Astrocyte (in vitro differentiated cells and primary cell): ENCODE data around the gene FYCO1. TPM values are rescaled to one million over a fixed set of nuclear protein-coding genes. Genes with fewer than 3 reads are reported as not detected.

ENCODE experiments used
- DNase-seq: peaks from one replicate; pipeline ENCODE4 v3.0.0-alpha.2; 2010; ENCODE audit warnings: low read depth
- FAIRE-seq: peaks from 2 replicates; lab custom pipeline; 2011; peaks lifted over from hg19 to GRCh38; lab: Jason Lieb, UNC
- H2AFZ ChIP-seq: 2 replicates; pipeline ENCODE4 v1.6.0; 2012; ENCODE audit warnings: low read depth, low read length, inconsistent platforms
- H3K27ac ChIP-seq: 2 replicates; pipeline ENCODE4 v1.5.1; 2011; ENCODE audit warnings: low read depth, low read length, inconsistent platforms
- H3K27me3 ChIP-seq: 2 replicates; pipeline ENCODE4 v1.6.0; 2011; ENCODE audit warnings: low read length, inconsistent platforms; ENCODE audit not compliant: insufficient read depth
- H3K36me3 ChIP-seq: 2 replicates; pipeline ENCODE4 v1.5.1; 2011; ENCODE audit warnings: low read length, inconsistent platforms; ENCODE audit not compliant: insufficient read depth
- H3K4me1 ChIP-seq: 2 replicates; pipeline ENCODE4 v1.5.1; 2011; ENCODE audit warnings: low read length, inconsistent platforms; ENCODE audit not compliant: insufficient read depth
- H3K4me2 ChIP-seq: 2 replicates; pipeline ENCODE4 v1.6.0; 2012; ENCODE audit warnings: low read length, inconsistent platforms
- H3K4me3 ChIP-seq: 2 replicates; pipeline ENCODE4 v1.5.1; 2011; ENCODE audit warnings: low read depth, mild to moderate bottlenecking, low read length, inconsistent platforms; ENCODE audit not compliant: insufficient read depth
- H3K79me2 ChIP-seq: 2 replicates; pipeline ENCODE4 v1.6.0; 2012; ENCODE audit warnings: mild to moderate bottlenecking, low read length, inconsistent platforms; ENCODE audit not compliant: insufficient read depth
- H3K9ac ChIP-seq: 2 replicates; pipeline ENCODE4 v1.6.0; 2012; ENCODE audit warnings: mild to moderate bottlenecking, low read length, inconsistent platforms
- H3K9me3 ChIP-seq: 2 replicates; pipeline ENCODE4 v1.5.1; 2012; ENCODE audit warnings: low read depth, mild to moderate bottlenecking, low read length, inconsistent platforms; ENCODE audit not compliant: insufficient read depth
- H4K20me1 ChIP-seq: 2 replicates; pipeline ENCODE4 v1.6.0; 2012; ENCODE audit warnings: low read length, inconsistent platforms; ENCODE audit not compliant: insufficient read depth
- H3K27ac Mint-ChIP-seq: one replicate; pipeline ENCODE4 v1.8.0; 2021; ENCODE audit warnings: mild to moderate bottlenecking, mixed read lengths; ENCODE audit not compliant: unreplicated experiment
- H3K27me3 Mint-ChIP-seq: one replicate; pipeline ENCODE4 v1.8.0; 2021; ENCODE audit warnings: low read depth, mixed read lengths; ENCODE audit not compliant: unreplicated experiment
- H3K36me3 Mint-ChIP-seq: one replicate; pipeline ENCODE4 v1.8.0; 2021; ENCODE audit warnings: low read depth, mixed read lengths; ENCODE audit not compliant: unreplicated experiment
- H3K4me1 Mint-ChIP-seq: one replicate; pipeline ENCODE4 v1.8.0; 2021; ENCODE audit warnings: low read depth, mixed read lengths; ENCODE audit not compliant: unreplicated experiment
- H3K4me3 Mint-ChIP-seq: one replicate; pipeline ENCODE4 v1.8.0; 2021; ENCODE audit warnings: mild to moderate bottlenecking, moderate library complexity, mixed read lengths; ENCODE audit not compliant: unreplicated experiment
- H3K9me3 Mint-ChIP-seq: one replicate; pipeline ENCODE4 v1.8.0; 2021; ENCODE audit warnings: mild to moderate bottlenecking, mixed read lengths; ENCODE audit not compliant: unreplicated experiment
- EZH2 ChIP-seq: IDR thresholded peaks from 2 replicates; pipeline ENCODE4 v1.6.1; 2012; ENCODE audit warnings: mild to moderate bottlenecking, low read length, inconsistent platforms; ENCODE audit not compliant: insufficient read depth
- total RNA-seq: library from RNA; stranded (reverse); gene quantifications from 2 replicates; pipeline ENCODE4 v1.2.1, GENCODE V29; 2021
- TF ChIP-seq, protein P1 (sequence below): IDR thresholded peaks from 2 replicates; pipeline ENCODE4 v1.5.1; 2011; ENCODE audit warnings: low read depth, mild to moderate bottlenecking, inconsistent platforms, low read length, moderate library complexity; ENCODE audit not compliant: insufficient read depth

The FYCO1 gene
- total RNA-seq, 1 donor from 2014 or later: 19.7 TPM

DNA sequence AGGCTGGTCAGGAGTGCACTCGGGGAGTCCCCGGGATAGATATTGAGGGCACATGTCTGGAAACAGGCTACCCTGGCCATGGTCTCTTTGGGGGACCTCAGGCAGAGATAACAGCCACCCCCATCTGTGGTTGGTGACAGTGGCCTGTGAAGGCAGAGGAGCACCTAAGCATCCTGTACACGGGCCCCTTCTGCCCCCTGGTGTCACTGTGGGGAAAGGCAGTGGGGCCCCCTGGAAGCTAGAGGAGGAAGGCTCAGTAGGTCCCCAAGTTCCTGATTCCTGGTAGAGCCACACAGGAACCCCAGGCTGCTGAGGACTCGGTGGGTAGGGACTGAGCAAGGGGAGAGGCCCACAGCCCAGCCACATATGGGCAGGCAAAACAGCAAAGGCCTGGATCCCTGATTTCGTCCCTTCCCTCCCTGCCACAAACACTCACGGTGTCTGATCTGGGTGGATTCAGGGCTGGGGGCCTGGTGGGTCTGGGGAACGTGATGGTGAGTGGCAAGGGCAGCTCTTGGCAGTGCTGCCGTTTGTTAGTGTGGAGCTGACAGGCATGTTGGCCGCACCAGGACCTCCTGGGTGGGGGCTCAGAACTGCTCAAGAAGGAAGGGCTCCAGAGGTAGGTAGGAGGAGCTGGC lies 66.5 kb downstream of the FYCO1 start:
- H3K79me2 ChIP-seq: no peaks in the 10 kb centered on the region
- Mint-ChIP-seq H3K4me1 (peaks cover 10% of the 10 kb centered on the region), H3K36me3 (peaks cover 18% of the 10 kb centered on the region), H3K27me3 (no peaks in the 10 kb centered on the region), H3K9me3 (no peaks in the 10 kb centered on the region), H3K27ac (peak overlapping the region; percentile 37), H3K4me3 (no peak overlapping the region)
- H4K20me1 ChIP-seq: no peaks in the 10 kb centered on the region
- H3K9ac ChIP-seq: no peak overlapping the region
- DNase-seq (no peak), FAIRE-seq (no peak)
- no peaks in the 10 kb centered on the region for H3K9me3 ChIP-seq
- no peak overlapping the region for H3K4me2 ChIP-seq
- no peak overlapping the region for H3K4me3 ChIP-seq
- H3K36me3 ChIP-seq: peaks cover 4% of the 10 kb centered on the region
- H3K27me3 ChIP-seq: no peaks in the 10 kb centered on the region
- no peak overlapping the region for H2AFZ ChIP-seq
- TF ChIP-seq, protein P1, sequence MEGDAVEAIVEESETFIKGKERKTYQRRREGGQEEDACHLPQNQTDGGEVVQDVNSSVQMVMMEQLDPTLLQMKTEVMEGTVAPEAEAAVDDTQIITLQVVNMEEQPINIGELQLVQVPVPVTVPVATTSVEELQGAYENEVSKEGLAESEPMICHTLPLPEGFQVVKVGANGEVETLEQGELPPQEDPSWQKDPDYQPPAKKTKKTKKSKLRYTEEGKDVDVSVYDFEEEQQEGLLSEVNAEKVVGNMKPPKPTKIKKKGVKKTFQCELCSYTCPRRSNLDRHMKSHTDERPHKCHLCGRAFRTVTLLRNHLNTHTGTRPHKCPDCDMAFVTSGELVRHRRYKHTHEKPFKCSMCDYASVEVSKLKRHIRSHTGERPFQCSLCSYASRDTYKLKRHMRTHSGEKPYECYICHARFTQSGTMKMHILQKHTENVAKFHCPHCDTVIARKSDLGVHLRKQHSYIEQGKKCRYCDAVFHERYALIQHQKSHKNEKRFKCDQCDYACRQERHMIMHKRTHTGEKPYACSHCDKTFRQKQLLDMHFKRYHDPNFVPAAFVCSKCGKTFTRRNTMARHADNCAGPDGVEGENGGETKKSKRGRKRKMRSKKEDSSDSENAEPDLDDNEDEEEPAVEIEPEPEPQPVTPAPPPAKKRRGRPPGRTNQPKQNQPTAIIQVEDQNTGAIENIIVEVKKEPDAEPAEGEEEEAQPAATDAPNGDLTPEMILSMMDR: peak; percentile 73
- TF ChIP-seq EZH2: no peak
- no peak overlapping the region for H3K27ac ChIP-seq
- H3K4me1 ChIP-seq: peaks cover 13% of the 10 kb centered on the region

DNA sequence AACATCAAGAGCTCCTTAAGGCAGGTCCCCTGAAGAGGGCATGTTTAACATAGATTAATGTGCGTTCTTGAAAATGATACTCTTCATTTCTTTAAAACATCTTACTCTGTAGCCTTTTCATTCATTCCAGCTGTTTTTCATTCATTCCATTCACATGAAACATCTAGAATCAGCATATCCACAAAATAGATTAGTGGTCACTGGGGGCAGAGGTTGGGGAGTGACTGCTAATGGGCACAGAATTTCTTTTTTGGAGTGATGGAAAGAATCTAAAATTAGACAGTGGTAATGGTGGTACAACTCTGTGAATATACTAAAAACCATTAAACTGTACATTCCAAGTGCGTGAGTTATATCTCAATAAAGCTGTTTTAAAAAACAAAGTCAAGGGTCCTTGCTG lies 67.7 kb downstream of the FYCO1 start:
- no peaks in the 10 kb centered on the region for H3K79me2 ChIP-seq
- H3K9ac ChIP-seq: peak overlapping the region; percentile 13
- H3K27me3 Mint-ChIP-seq: no peaks in the 10 kb centered on the region
- H3K9me3 ChIP-seq: no peaks in the 10 kb centered on the region
- FAIRE-seq (no peak), DNase-seq (peak; percentile 44)
- no peak overlapping the region for H2AFZ ChIP-seq
- peak overlapping the region; percentile 30 for H3K4me3 Mint-ChIP-seq
- no peak overlapping the region for H3K4me3 ChIP-seq
- peaks cover 13% of the 10 kb centered on the region for H3K4me1 ChIP-seq
- peak overlapping the region; percentile 52 for H3K4me2 ChIP-seq
- H3K4me1 Mint-ChIP-seq: peaks cover 10% of the 10 kb centered on the region
- no peaks in the 10 kb centered on the region for H3K36me3 ChIP-seq
- H3K27me3 ChIP-seq: no peaks in the 10 kb centered on the region
- peak overlapping the region; percentile 45 for H3K27ac ChIP-seq
- H3K27ac Mint-ChIP-seq: no peak overlapping the region
- no peak for TF ChIP-seq EZH2
- TF ChIP-seq, protein P1: no peak
- peaks cover 25% of the 10 kb centered on the region for H3K36me3 Mint-ChIP-seq
- no peaks in the 10 kb centered on the region for H3K9me3 Mint-ChIP-seq
- no peaks in the 10 kb centered on the region for H4K20me1 ChIP-seq

DNA sequence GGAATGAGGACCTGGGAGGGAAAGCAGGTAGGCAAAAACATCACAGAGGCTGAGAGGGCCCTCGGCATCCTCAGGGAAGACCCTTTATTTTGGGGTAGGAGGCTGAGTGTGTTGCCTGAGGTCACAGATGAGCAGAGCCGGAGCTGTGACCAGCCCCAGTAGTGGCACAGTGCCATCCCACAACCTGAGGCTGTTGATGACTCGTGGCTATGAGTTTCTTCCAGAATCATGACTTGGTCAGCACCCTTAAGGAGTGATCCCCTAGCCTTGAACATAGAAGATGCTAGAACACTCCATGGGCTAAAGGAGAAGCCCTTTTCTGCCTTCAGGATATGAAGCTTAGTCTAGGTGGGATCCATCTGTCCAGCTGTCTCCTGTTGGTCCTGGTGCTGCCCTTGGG lies 71.9 kb downstream of the FYCO1 start:
- H3K36me3 ChIP-seq: no peaks in the 10 kb centered on the region
- H3K4me1 Mint-ChIP-seq: peaks cover 10% of the 10 kb centered on the region
- H3K9me3 ChIP-seq: no peaks in the 10 kb centered on the region
- H4K20me1 ChIP-seq: no peaks in the 10 kb centered on the region
- TF ChIP-seq, protein P1: no peak
- no peak for TF ChIP-seq EZH2
- no peaks in the 10 kb centered on the region for H3K9me3 Mint-ChIP-seq
- H3K9ac ChIP-seq: no peak overlapping the region
- no peak overlapping the region for H2AFZ ChIP-seq
- H3K4me2 ChIP-seq: no peak overlapping the region
- no peaks in the 10 kb centered on the region for H3K27me3 ChIP-seq
- H3K79me2 ChIP-seq: no peaks in the 10 kb centered on the region
- no peak overlapping the region for H3K27ac Mint-ChIP-seq
- FAIRE-seq (no peak), DNase-seq (no peak)
- no peak overlapping the region for H3K4me3 ChIP-seq
- H3K4me1 ChIP-seq: peaks cover 13% of the 10 kb centered on the region
- peaks cover 35% of the 10 kb centered on the region for H3K36me3 Mint-ChIP-seq
- no peaks in the 10 kb centered on the region for H3K27me3 Mint-ChIP-seq
- no peak overlapping the region for H3K27ac ChIP-seq
- H3K4me3 Mint-ChIP-seq: no peak overlapping the region
